SK-N-MC (cell line): ENCODE measurements around the gene SCAND1.

Experiments
- DNase-seq: peaks from one replicate; pipeline ENCODE4 v3.0.0-alpha.2; 2011; ENCODE audit warnings: low read depth, low spot score
- H3K27ac ChIP-seq: fragments of 200-600 bp; sonication (generic); 2 replicates; pipeline ENCODE4 v1.5.1; 2016; ENCODE audit warnings: mixed run types
- H3K36me3 ChIP-seq: fragments of 200-600 bp; sonication (generic); 2 replicates; pipeline ENCODE4 v1.6.1; 2017; ENCODE audit warnings: antibody characterized with exemption, low read length, mixed read lengths; ENCODE audit not compliant: insufficient read depth
- H3K4me3 ChIP-seq: fragments of 200-600 bp; sonication (generic); 2 replicates; pipeline ENCODE4 v1.5.1; 2016
- H3K9ac ChIP-seq: fragments of 200-600 bp; sonication (generic); 2 replicates; pipeline ENCODE4 v1.8.0; 2017; ENCODE audit warnings: mixed run types, mixed read lengths; ENCODE audit not compliant: insufficient read length
- H3K9me3 ChIP-seq: fragments of 200-600 bp; sonication (generic); 2 replicates; pipeline ENCODE4 v1.6.1; 2017; ENCODE audit warnings: low read depth, mild to moderate bottlenecking, antibody characterized with exemption, low read length, moderate library complexity, mixed read lengths
- EZH2 ChIP-seq: fragments of 200-600 bp; sonication (generic); IDR thresholded peaks from one replicate; pipeline ENCODE4 v1.6.1; 2017; ENCODE audit warnings: antibody characterized with exemption
- FOXP2 ChIP-seq: optimal IDR thresholded peaks from 2 replicates; pipeline ENCODE3; 2011; ENCODE audit warnings: mild to moderate bottlenecking, moderate library complexity; ENCODE audit not compliant: insufficient read depth; ENCODE audit errors: extremely low read length, control extremely low read depth
- POLR2AphosphoS5 ChIP-seq: IDR thresholded peaks from 2 replicates; pipeline ENCODE4 v1.6.1; 2012; ENCODE audit warnings: mild to moderate bottlenecking, low read depth, low read length, borderline replicate concordance

Gene SCAND1

GRCh38 chr20:35918021-35918420, 36.3 kb downstream of the SCAND1 start:
- no peak overlapping the region for H3K9ac ChIP-seq
- H3K27ac ChIP-seq, result no peak overlapping the region
- TF ChIP-seq EZH2, result no peak
- no peak overlapping the region for H3K4me3 ChIP-seq
- DNase-seq, result no peak
- peaks cover 52% of the 10 kb centered on the region for H3K36me3 ChIP-seq
- no peaks in the 10 kb centered on the region for H3K9me3 ChIP-seq

GRCh38 chr20:35917077-35917476, 37.2 kb downstream of the SCAND1 start:
- H3K4me3 ChIP-seq, result no peak overlapping the region
- H3K27ac ChIP-seq, result no peak overlapping the region
- H3K9ac ChIP-seq, result no peak overlapping the region
- peaks cover 55% of the 10 kb centered on the region for H3K36me3 ChIP-seq
- DNase-seq, result no peak
- TF ChIP-seq EZH2 (no peak), POLR2AphosphoS5 (no peak), FOXP2 (no peak)
- H3K9me3 ChIP-seq, result no peaks in the 10 kb centered on the region

- H3K36me3 ChIP-seq, result peaks cover 35% of the 10 kb centered on the region
Observed at GRCh38 chr20:35912881-35913280, 41.4 kb downstream of the SCAND1 start.

GRCh38 chr20:35910254-35910653, 44.0 kb downstream of the SCAND1 start:
- Histone ChIP-seq H3K9ac (no peak overlapping the region), H3K4me3 (no peak overlapping the region), H3K27ac (no peak overlapping the region), H3K36me3 (peaks cover 26% of the 10 kb centered on the region), H3K9me3 (no peaks in the 10 kb centered on the region)
- DNase-seq, result no peak
- TF ChIP-seq POLR2AphosphoS5, result no peak
- TF ChIP-seq EZH2, result no peak
- TF ChIP-seq FOXP2, result no peak

More at GRCh38 chr20:35912881-35913280, 41.4 kb downstream of the SCAND1 start:
- TF ChIP-seq FOXP2 (no peak), POLR2AphosphoS5 (no peak), EZH2 (no peak)
- Histone ChIP-seq H3K4me3 (no peak overlapping the region), H3K9ac (no peak overlapping the region), H3K27ac (no peak overlapping the region), H3K9me3 (no peaks in the 10 kb centered on the region)
- no peak for DNase-seq

GRCh38 chr20:35909796-35910195, 44.5 kb downstream of the SCAND1 start:
- no peak for DNase-seq
- TF ChIP-seq POLR2AphosphoS5 (no peak), EZH2 (no peak), FOXP2 (no peak)
- H3K9me3 ChIP-seq, result no peaks in the 10 kb centered on the region
- no peak overlapping the region for H3K9ac ChIP-seq
- no peak overlapping the region for H3K4me3 ChIP-seq
- H3K36me3 ChIP-seq, result peaks cover 29% of the 10 kb centered on the region
- H3K27ac ChIP-seq, result no peak overlapping the region

GRCh38 chr20:35909176-35909575, 45.1 kb downstream of the SCAND1 start:
- Histone ChIP-seq H3K9me3 (no peaks in the 10 kb centered on the region), H3K4me3 (no peak overlapping the region), H3K36me3 (peaks cover 25% of the 10 kb centered on the region), H3K9ac (no peak overlapping the region), H3K27ac (no peak overlapping the region)
- no peak for TF ChIP-seq POLR2AphosphoS5
- TF ChIP-seq FOXP2, result no peak
- TF ChIP-seq EZH2, result no peak
- DNase-seq, result no peak

- TF ChIP-seq POLR2AphosphoS5 (no peak), EZH2 (no peak), FOXP2 (no peak)
- DNase-seq, result no peak
- peaks cover 23% of the 10 kb centered on the region; the same call in 1 of the 2 replicates for H3K36me3 ChIP-seq
- H3K9me3 ChIP-seq, result no peaks in the 10 kb centered on the region
- H3K4me3 ChIP-seq, result no peak overlapping the region
- no peak overlapping the region for H3K9ac ChIP-seq
- no peak overlapping the region for H3K27ac ChIP-seq
Observed at GRCh38 chr20:35908007-35908406, 46.3 kb downstream of the SCAND1 start.

- TF ChIP-seq POLR2AphosphoS5, result no peak
- no peak for TF ChIP-seq EZH2
- no peak for TF ChIP-seq FOXP2
- DNase-seq, result no peak
- H3K27ac ChIP-seq, result no peak overlapping the region
- no peaks in the 10 kb centered on the region for H3K9me3 ChIP-seq
- no peak overlapping the region for H3K4me3 ChIP-seq
- no peak overlapping the region for H3K9ac ChIP-seq
- peaks cover 20% of the 10 kb centered on the region; the same call in 1 of the 2 replicates for H3K36me3 ChIP-seq
Observed at GRCh38 chr20:35907017-35907701, 47.1 kb downstream of the SCAND1 start.

- TF ChIP-seq FOXP2 (no peak), POLR2AphosphoS5 (no peak), EZH2 (no peak)
- Histone ChIP-seq H3K9ac (no peak overlapping the region), H3K4me3 (no peak overlapping the region), H3K27ac (no peak overlapping the region), H3K9me3 (no peaks in the 10 kb centered on the region), H3K36me3 (peaks cover 15% of the 10 kb centered on the region; the same call in 1 of the 2 replicates)
- no peak for DNase-seq
Observed at GRCh38 chr20:35904982-35905663, 49.2 kb downstream of the SCAND1 start.
